ES-I3 (cell line): ENCODE results near the gene SLC12A4.
"Not testable (repeated sequence)": the region's sequence is repeated elsewhere in the genome, so short reads cannot be mapped to it uniquely, and the experiment has no call there.

Experiments
- H3K36me3 ChIP-seq: 2 replicates; pipeline ENCODE4 v1.6.1; 2013; ENCODE audit warnings: mild to moderate bottlenecking, low read length, control low read depth, moderate library complexity; ENCODE audit not compliant: insufficient read depth
- H3K4me1 ChIP-seq: 2 replicates; pipeline ENCODE4 v1.6.1; 2013; ENCODE audit warnings: mild to moderate bottlenecking, control low read depth, low read length; ENCODE audit not compliant: insufficient read depth
- H3K9ac ChIP-seq: 2 replicates; pipeline ENCODE4 v1.6.1; 2013; ENCODE audit warnings: low read depth, mild to moderate bottlenecking, low read length, moderate library complexity
- H3K9me3 ChIP-seq: 2 replicates; pipeline ENCODE4 v1.6.1; 2013; ENCODE audit warnings: mild to moderate bottlenecking, low read length, moderate library complexity; ENCODE audit not compliant: control insufficient read depth, insufficient read depth

The SLC12A4 gene

GRCh38 chr16:67968400-67969253 lies at the start of gene SLC12A4:
Gene SLC12A4, minus strand, starts transcription at chr16:67968637. Its CDS starts 84 bp downstream, at chr16:67968553.
- peaks cover 14% of the 10 kb centered on the region for H3K36me3 ChIP-seq
- H3K9ac ChIP-seq, result peak within 1 kb of the TSS; percentile 76
- H3K9me3 ChIP-seq, result no peaks in the 10 kb centered on the region
- H3K4me1 ChIP-seq, result peaks cover 31% of the 10 kb centered on the region

GRCh38 chr16:68015681-68016080 lies 47.2 kb upstream of the SLC12A4 start, which contains the start of gene DPEP2NB:
Gene DPEP2NB, minus strand, starts transcription at chr16:68015911. Its CDS starts 141 bp downstream, at chr16:68015770.
- Histone ChIP-seq H3K4me1 (no peaks in the 10 kb centered on the region), H3K9me3 (no peaks in the 10 kb centered on the region), H3K36me3 (no peaks in the 10 kb centered on the region), H3K9ac (no peak within 1 kb of the TSS)

GRCh38 chr16:68013440-68013839 lies 45.0 kb upstream of the SLC12A4 start:
- H3K36me3 ChIP-seq, result no peaks in the 10 kb centered on the region
- no peaks in the 10 kb centered on the region for H3K9me3 ChIP-seq
- H3K4me1 ChIP-seq, result peaks cover 5% of the 10 kb centered on the region
- no peak overlapping the region for H3K9ac ChIP-seq

- H3K36me3 ChIP-seq, H3K9me3 ChIP-seq, H3K9ac ChIP-seq, H3K4me1 ChIP-seq: not testable (repeated sequence)
Measured at GRCh38 chr16:68009872-68010271, 41.4 kb upstream of the SLC12A4 start.

- Histone ChIP-seq H3K9me3 (no peaks in the 10 kb centered on the region), H3K36me3 (no peaks in the 10 kb centered on the region), H3K9ac (no peak overlapping the region), H3K4me1 (peaks cover 9% of the 10 kb centered on the region)
Measured at GRCh38 chr16:68009157-68009735, 40.8 kb upstream of the SLC12A4 start.

GRCh38 chr16:68005786-68006286 lies 37.4 kb upstream of the SLC12A4 start:
- H3K9ac ChIP-seq, result no peak overlapping the region
- no peaks in the 10 kb centered on the region for H3K36me3 ChIP-seq

GRCh38 chr16:68005211-68005610 lies 36.8 kb upstream of the SLC12A4 start:
- Histone ChIP-seq H3K4me1 (peaks cover 9% of the 10 kb centered on the region), H3K9ac (no peak overlapping the region), H3K9me3 (no peaks in the 10 kb centered on the region), H3K36me3 (no peaks in the 10 kb centered on the region)

More at GRCh38 chr16:68005786-68006286, 37.4 kb upstream of the SLC12A4 start:
- peaks cover 9% of the 10 kb centered on the region for H3K4me1 ChIP-seq
- H3K9me3 ChIP-seq, result no peaks in the 10 kb centered on the region

- Histone ChIP-seq H3K9me3 (no peaks in the 10 kb centered on the region), H3K4me1 (peaks cover 4% of the 10 kb centered on the region; the same call in 1 of the 2 replicates), H3K9ac (no peak overlapping the region), H3K36me3 (no peaks in the 10 kb centered on the region)
Measured at GRCh38 chr16:68003031-68003430, 34.6 kb upstream of the SLC12A4 start.

- Histone ChIP-seq H3K9me3 (no peaks in the 10 kb centered on the region), H3K36me3 (no peaks in the 10 kb centered on the region), H3K9ac (no peak overlapping the region), H3K4me1 (peaks cover under 1% of the 10 kb centered on the region; the same call in 1 of the 2 replicates)
Measured at GRCh38 chr16:68000450-68000849, 32.0 kb upstream of the SLC12A4 start.

- Histone ChIP-seq H3K4me1 (no peaks in the 10 kb centered on the region; the same call in 1 of the 2 replicates), H3K9ac (no peak overlapping the region), H3K36me3 (no peaks in the 10 kb centered on the region), H3K9me3 (no peaks in the 10 kb centered on the region)
Measured at GRCh38 chr16:67999985-68000384, 31.5 kb upstream of the SLC12A4 start.

- not testable (repeated sequence) for H3K4me1 ChIP-seq, H3K9ac ChIP-seq, H3K9me3 ChIP-seq, H3K36me3 ChIP-seq
Measured at GRCh38 chr16:67998779-67999688, 30.6 kb upstream of the SLC12A4 start, which contains the start of gene DPEP2. Gene DPEP2, minus strand, starts transcription at chr16:67999484. Its CDS starts 6,272 bp downstream, at chr16:67993212.

- not testable (repeated sequence) for H3K4me1 ChIP-seq, H3K36me3 ChIP-seq, H3K9me3 ChIP-seq, H3K9ac ChIP-seq
Measured at GRCh38 chr16:67998231-67998778, 29.9 kb upstream of the SLC12A4 start.

GRCh38 chr16:67996666-67997065 lies 28.2 kb upstream of the SLC12A4 start:
- no peaks in the 10 kb centered on the region for H3K9me3 ChIP-seq
- no peaks in the 10 kb centered on the region for H3K36me3 ChIP-seq
- H3K4me1 ChIP-seq, result peaks cover 3% of the 10 kb centered on the region; the same call in 1 of the 2 replicates
- H3K9ac ChIP-seq, result no peak overlapping the region

- Histone ChIP-seq H3K9ac (no peak overlapping the region), H3K4me1 (peaks cover 3% of the 10 kb centered on the region; the same call in 1 of the 2 replicates), H3K9me3 (no peaks in the 10 kb centered on the region), H3K36me3 (no peaks in the 10 kb centered on the region)
Measured at GRCh38 chr16:67995423-67995822, 27.0 kb upstream of the SLC12A4 start.
